Hepatocyte (in vitro differentiated cells): Measurements from ENCODE around the gene DPP8. TPM values are rescaled to one million over a fixed set of nuclear protein-coding genes. Genes with fewer than 3 reads are reported as not detected.
A peak's percentile ranks its signal among the peaks of the same experiment; 100 is the strongest.

Experiments used
- DNase-seq: peaks from one replicate; pipeline ENCODE4 v3.0.0-alpha.2; 2016; ENCODE audit warnings: low spot score
- H2AFZ ChIP-seq: fragments of 200-600 bp; sonication (generic); 2 replicates; pipeline ENCODE4 v1.6.0; 2016; ENCODE audit warnings: antibody characterized with exemption, mild to moderate bottlenecking
- H3K27ac ChIP-seq: fragments of 200-600 bp; sonication (generic); 2 replicates; pipeline ENCODE4 v1.5.1; 2016; ENCODE audit warnings: mild to moderate bottlenecking
- H3K27me3 ChIP-seq: fragments of 200-600 bp; sonication (generic); 2 replicates; pipeline ENCODE4 v1.6.1; 2016
- H3K36me3 ChIP-seq: fragments of 200-600 bp; sonication (generic); replicated peaks from 2 replicates; pipeline ENCODE4 v1.5.1; 2016; ENCODE audit warnings: low read depth; ENCODE audit not compliant: insufficient read depth
- H3K4me1 ChIP-seq: fragments of 200-600 bp; sonication (generic); 2 replicates; pipeline ENCODE4 v1.5.1; 2016; ENCODE audit warnings: mild to moderate bottlenecking, moderate library complexity; ENCODE audit not compliant: insufficient read depth
- H3K4me2 ChIP-seq: fragments of 200-600 bp; sonication (generic); 2 replicates; pipeline ENCODE4 v1.6.0; 2016
- H3K4me3 ChIP-seq: fragments of 200-600 bp; sonication (generic); 2 replicates; pipeline ENCODE4 v1.5.1; 2016; ENCODE audit warnings: mild to moderate bottlenecking
- H3K79me2 ChIP-seq: fragments of 200-600 bp; sonication (generic); 2 replicates; pipeline ENCODE4 v1.6.0; 2017; ENCODE audit warnings: mild to moderate bottlenecking
- H3K9me2 ChIP-seq: fragments of 200-600 bp; sonication (generic); replicated peaks from 2 replicates; pipeline ENCODE4 v1.6.0; 2017; ENCODE audit warnings: mild to moderate bottlenecking; ENCODE audit not compliant: insufficient read depth
- H3K9me3 ChIP-seq: fragments of 200-600 bp; sonication (generic); 2 replicates; pipeline ENCODE4 v1.5.1; 2016; ENCODE audit warnings: low read depth, mild to moderate bottlenecking
- H4K20me1 ChIP-seq: fragments of 200-600 bp; sonication (generic); 2 replicates; pipeline ENCODE4 v1.6.0; 2016; ENCODE audit warnings: mild to moderate bottlenecking; ENCODE audit not compliant: insufficient read depth, poor library complexity, severe bottlenecking
- CTCF ChIP-seq: fragments of 200-600 bp; sonication (generic); IDR thresholded peaks from 2 replicates; pipeline ENCODE4 v1.5.1; 2016; ENCODE audit warnings: antibody characterized with exemption, mild to moderate bottlenecking; ENCODE audit not compliant: poor library complexity
- EZH2 ChIP-seq: fragments of 200-600 bp; sonication (generic); IDR thresholded peaks from 2 replicates; pipeline ENCODE4 v1.6.1; 2016; ENCODE audit warnings: antibody characterized with exemption, mild to moderate bottlenecking, borderline replicate concordance
- EZH2phosphoT487 ChIP-seq: fragments of 200-600 bp; sonication (generic); IDR thresholded peaks from one replicate; pipeline ENCODE4 v1.6.1; 2018; ENCODE audit warnings: antibody characterized with exemption, mild to moderate bottlenecking, low read depth, moderate library complexity; ENCODE audit not compliant: unreplicated experiment, severe bottlenecking
- WGBS: methylation state at CpG from one replicate; pipeline ENCODE4 v1.1.6; 2016; ENCODE audit warnings: low lambda C conversion rate; ENCODE audit errors: missing lambda C conversion rate; 5-methylcytosine and 5-hydroxymethylcytosine counted together
- polyA plus RNA-seq: library from polyadenylated mRNA; unstranded; fragments of >200 nt; fragmentation: Nextera tagmentation; extraction: Ambion mirVana; gene quantifications from 2 replicates; pipeline ENCODE4 v1.2.1, GENCODE V29; 2016
- total RNA-seq: library from RNA; depleted of rRNA; stranded (reverse); fragments of >200 nt; gene quantifications from 2 replicates; pipeline ENCODE4 v1.2.3, GENCODE V29; 2014

The DPP8 gene
- total and polyA plus RNA-seq, 2 experiments from 2014 or later, result 23.3 to 25.3 TPM

- H3K9me3 ChIP-seq, result no peaks in the 10 kb centered on the region
- H2AFZ ChIP-seq, result peak overlapping the region; percentile 30
- H3K79me2 ChIP-seq, result peaks cover 42% of the 10 kb centered on the region
- no peak overlapping the region for H3K4me3 ChIP-seq
- TF ChIP-seq CTCF (no peak), EZH2phosphoT487 (no peak), EZH2 (no peak)
- H3K27me3 ChIP-seq, result no peaks in the 10 kb centered on the region
- H3K36me3 ChIP-seq, result no peaks in the 10 kb centered on the region
- peak overlapping the region; percentile 69 for H3K4me2 ChIP-seq
- H3K27ac ChIP-seq, result peak overlapping the region; percentile 93
- no peaks in the 10 kb centered on the region for H3K9me2 ChIP-seq
- whole genome bisulfite sequencing, result 19% methylated on average over 14 of the region's 14 CpGs
- peaks cover 28% of the 10 kb centered on the region for H3K4me1 ChIP-seq
- peak; percentile 82 for DNase-seq
- H4K20me1 ChIP-seq, result no peaks in the 10 kb centered on the region
Measured at GRCh38 chr15:65414841-65415621, 102.5 kb downstream of the DPP8 start.

DNA sequence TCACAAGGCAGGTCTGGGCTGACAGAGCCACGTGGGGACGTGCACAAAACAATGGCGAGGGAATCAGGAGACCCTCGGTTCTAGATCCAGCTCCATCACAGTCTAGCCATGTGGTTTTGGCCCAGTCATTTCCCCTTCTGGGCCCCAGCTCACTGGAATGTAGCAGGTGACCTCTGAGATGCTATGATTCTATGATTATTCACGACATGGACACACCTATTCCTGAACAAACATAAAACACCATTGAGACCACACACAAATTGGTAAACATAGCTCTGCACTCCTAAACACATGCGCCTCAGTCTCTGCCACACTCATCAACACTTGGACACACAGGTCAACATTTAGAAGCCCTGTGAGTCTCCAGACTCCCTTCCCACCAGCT lies 103.7 kb downstream of the DPP8 start:
- Histone ChIP-seq H3K27ac (peak overlapping the region; percentile 93), H4K20me1 (no peaks in the 10 kb centered on the region), H3K4me1 (peaks cover 25% of the 10 kb centered on the region), H3K9me2 (no peaks in the 10 kb centered on the region), H3K9me3 (no peaks in the 10 kb centered on the region), H3K4me2 (no peak overlapping the region), H3K36me3 (no peaks in the 10 kb centered on the region), H3K27me3 (no peaks in the 10 kb centered on the region), H2AFZ (no peak overlapping the region), H3K4me3 (no peak overlapping the region), H3K79me2 (peaks cover 32% of the 10 kb centered on the region)
- TF ChIP-seq EZH2 (no peak), CTCF (no peak), EZH2phosphoT487 (no peak)
- 80% methylated on average over 6 of the region's 6 CpGs for whole genome bisulfite sequencing
- DNase-seq, result no peak

DNA sequence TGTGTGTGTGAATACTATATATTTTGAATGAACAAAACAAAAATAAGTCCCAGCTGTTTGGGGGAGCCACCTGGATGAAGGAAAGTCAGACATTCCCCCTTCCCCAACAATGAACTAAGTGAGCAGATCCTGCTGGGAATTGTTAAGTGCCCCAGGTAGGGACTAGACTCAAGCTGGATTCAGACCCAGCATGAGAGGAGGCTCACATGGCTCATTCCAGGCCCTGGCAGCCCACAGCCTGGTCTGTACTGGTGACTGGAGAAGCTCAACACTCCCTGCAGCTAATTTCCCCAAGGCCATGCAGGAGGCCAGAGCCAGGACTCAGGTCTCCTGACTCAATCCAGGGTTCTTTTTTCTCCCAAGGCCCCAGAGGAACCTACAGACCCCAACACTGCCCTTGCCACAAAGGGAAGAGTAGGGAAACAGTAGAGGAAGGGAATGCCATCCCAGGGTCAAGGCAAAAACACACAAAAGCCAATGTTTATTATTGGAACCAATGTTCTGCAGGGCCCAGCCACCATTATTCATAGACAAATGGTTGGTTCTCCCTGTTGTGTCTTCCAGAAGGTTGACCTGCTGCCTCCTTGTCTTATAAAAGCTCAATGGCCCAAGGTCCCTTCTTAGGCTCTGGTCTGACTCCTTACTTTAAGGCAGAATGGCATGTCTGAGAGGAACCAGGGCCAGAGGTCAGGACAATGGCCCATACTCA lies 104.3 kb downstream of the DPP8 start:
- Histone ChIP-seq H3K79me2 (peaks cover 32% of the 10 kb centered on the region), H3K4me3 (no peak overlapping the region), H4K20me1 (no peaks in the 10 kb centered on the region), H3K9me3 (no peaks in the 10 kb centered on the region), H2AFZ (no peak overlapping the region), H3K36me3 (no peaks in the 10 kb centered on the region), H3K27ac (no peak overlapping the region), H3K9me2 (no peaks in the 10 kb centered on the region), H3K4me1 (peaks cover 25% of the 10 kb centered on the region), H3K4me2 (no peak overlapping the region), H3K27me3 (no peaks in the 10 kb centered on the region)
- no peak for TF ChIP-seq EZH2
- no peak for TF ChIP-seq EZH2phosphoT487
- no peak for TF ChIP-seq CTCF
- no peak for DNase-seq
